SJSA1 (cell line): ENCODE data around the gene ZMYND15. TPM values are rescaled to one million over a fixed set of nuclear protein-coding genes. Genes with fewer than 3 reads are reported as not detected.

Experiments
- DNase-seq, 2 experiments: peaks; one replicate each; pipeline ENCODE4 v3.0.0-alpha.2; 2015 to 2020; ENCODE audit warnings: low spot score in 2 of 2, low read depth in 1 of 2
- H3K27ac ChIP-seq: fragments of 250-450 bp; sonication (Bioruptor Pico); 2 replicates; pipeline ENCODE4 v1.5.1; 2020; ENCODE audit warnings: mild to moderate bottlenecking, moderate library complexity
- H3K27me3 ChIP-seq: fragments of 250-450 bp; sonication (Bioruptor Pico); replicated peaks from 2 replicates; pipeline ENCODE4 v1.5.1; 2020; ENCODE audit warnings: mild to moderate bottlenecking, moderate library complexity
- H3K36me3 ChIP-seq: fragments of 250-450 bp; sonication (Bioruptor Pico); 2 replicates; pipeline ENCODE4 v1.5.1; 2020; ENCODE audit warnings: mild to moderate bottlenecking
- H3K4me1 ChIP-seq: fragments of 250-450 bp; sonication (Bioruptor Pico); replicated peaks from 2 replicates; pipeline ENCODE4 v1.6.1; 2021; ENCODE audit warnings: mild to moderate bottlenecking
- H3K4me3 ChIP-seq: fragments of 250-450 bp; sonication (Bioruptor Pico); 2 replicates; pipeline ENCODE4 v1.5.1; 2020; ENCODE audit warnings: mild to moderate bottlenecking
- H3K9me3 ChIP-seq: fragments of 250-450 bp; sonication (Bioruptor Pico); replicated peaks from 2 replicates; pipeline ENCODE4 v1.5.1; 2020; ENCODE audit warnings: mild to moderate bottlenecking
- total RNA-seq: library from RNA; depleted of rRNA; stranded (reverse); fragments of >200 nt; shearing (Covaris generic); gene quantifications from 2 replicates; pipeline ENCODE4 v1.2.3, GENCODE V29; 2014

Gene ZMYND15
- total RNA-seq, 1 experiment from 2014 or later = not detected

DNA sequence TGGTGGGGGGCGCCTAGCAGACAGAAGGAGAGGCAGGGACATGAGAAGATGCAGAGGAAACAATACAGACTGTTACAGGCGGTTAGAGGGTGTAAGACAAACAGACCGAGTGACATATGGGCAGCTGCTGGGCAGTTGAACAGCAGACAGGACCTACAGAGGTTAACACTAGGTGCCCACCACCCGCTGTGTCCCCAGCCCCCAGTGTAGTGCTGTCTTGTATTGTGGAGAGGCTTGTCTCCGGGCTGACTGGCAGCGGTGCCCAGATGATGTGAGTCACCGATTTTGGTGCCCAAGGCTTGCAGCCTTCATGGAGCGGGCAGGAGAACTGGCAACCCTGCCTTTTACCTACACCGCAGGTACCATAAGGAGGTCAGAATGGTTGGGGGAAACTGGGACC lies 2.5 kb downstream of the ZMYND15 start:
- Histone ChIP-seq H3K27ac (no peak overlapping the region), H3K27me3 (peaks cover 32% of the 10 kb centered on the region), H3K4me3 (no peak overlapping the region), H3K9me3 (peaks cover 3% of the 10 kb centered on the region; the same call in 1 of the 2 replicates), H3K36me3 (0 out of 2 replicates have a peak, but pooled peaks cover 3% of the 10 kb centered on the region), H3K4me1 (peaks cover 14% of the 10 kb centered on the region)
- no peak for DNase-seq

DNA sequence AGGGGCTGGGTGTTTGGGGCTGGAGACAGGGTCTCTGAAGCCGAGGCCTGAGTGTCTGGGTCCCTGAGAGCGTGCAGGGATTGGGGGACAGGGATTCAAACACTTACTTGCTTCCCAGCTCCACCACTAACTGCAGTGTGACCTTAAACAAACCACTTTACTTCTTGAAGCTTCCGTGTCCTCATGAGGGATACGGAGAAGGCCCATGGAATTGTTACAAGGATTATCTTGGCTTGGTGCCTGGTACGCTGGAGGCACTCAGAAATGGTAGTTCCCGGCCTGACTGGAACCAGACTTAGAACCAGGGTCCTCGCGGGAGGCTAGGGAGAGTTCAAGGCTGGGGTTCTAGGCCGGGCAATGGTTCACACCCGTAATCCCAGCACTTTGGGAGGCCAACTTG lies 3.0 kb downstream of the ZMYND15 start:
- H3K27ac ChIP-seq = no peak overlapping the region
- DNase-seq = no peak
- 0 out of 2 replicates have a peak, but pooled peaks cover 3% of the 10 kb centered on the region for H3K36me3 ChIP-seq
- no peak overlapping the region for H3K4me3 ChIP-seq
- H3K9me3 ChIP-seq = peaks cover 3% of the 10 kb centered on the region; the same call in 1 of the 2 replicates
- H3K27me3 ChIP-seq = peaks cover 31% of the 10 kb centered on the region
- H3K4me1 ChIP-seq = peaks cover 14% of the 10 kb centered on the region

DNA sequence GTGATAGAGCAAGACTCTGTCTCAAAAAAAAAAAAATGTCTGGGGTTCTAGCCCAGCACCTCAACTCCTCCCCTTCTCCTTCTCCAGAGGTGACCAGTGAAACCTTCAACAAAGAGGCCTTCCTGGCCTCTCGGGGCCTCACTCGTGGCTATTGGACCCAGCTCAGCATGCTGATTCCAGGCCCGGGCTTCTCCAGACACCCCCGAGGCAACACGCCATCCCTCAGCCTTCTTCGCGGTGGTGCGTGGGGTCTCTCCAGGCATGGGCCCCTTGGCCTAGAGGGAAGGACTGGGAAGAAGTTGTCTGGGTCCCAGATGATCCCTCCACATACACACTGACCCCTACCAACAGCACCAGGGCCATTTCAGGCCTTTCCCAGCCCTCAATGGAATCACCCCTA lies 3.6 kb downstream of the ZMYND15 start:
- Histone ChIP-seq H3K9me3 (peaks cover 3% of the 10 kb centered on the region; the same call in 1 of the 2 replicates), H3K36me3 (0 out of 2 replicates have a peak, but pooled peaks cover 3% of the 10 kb centered on the region), H3K4me1 (peaks cover 14% of the 10 kb centered on the region), H3K27me3 (peaks cover 29% of the 10 kb centered on the region), H3K27ac (no peak overlapping the region), H3K4me3 (no peak overlapping the region)
- DNase-seq = no peak

DNA sequence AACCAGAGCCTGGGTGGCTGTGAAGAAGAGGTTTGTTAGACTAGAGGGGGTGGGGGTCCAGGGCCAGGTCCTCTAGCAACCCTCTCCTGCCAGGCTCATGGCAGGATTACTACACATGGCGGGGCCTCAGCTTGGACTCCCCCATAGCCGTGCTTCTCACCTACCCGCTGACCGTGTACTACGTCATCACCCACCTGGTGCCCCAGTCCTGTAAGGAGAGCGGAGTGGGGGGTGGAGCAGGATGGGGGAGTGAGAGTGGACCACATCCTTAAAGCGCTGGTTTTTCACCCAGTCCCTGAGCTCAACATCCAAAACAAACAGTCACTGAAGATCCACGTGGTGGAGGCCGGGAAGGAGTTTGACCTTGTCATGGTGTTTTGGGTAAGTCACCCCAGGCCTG lies 4.3 kb downstream of the ZMYND15 start:
- no peak for DNase-seq
- no peak overlapping the region for H3K4me3 ChIP-seq
- H3K9me3 ChIP-seq = peaks cover 3% of the 10 kb centered on the region; the same call in 1 of the 2 replicates
- H3K27ac ChIP-seq = no peak overlapping the region
- H3K36me3 ChIP-seq = 0 out of 2 replicates have a peak, but pooled peaks cover 3% of the 10 kb centered on the region
- H3K4me1 ChIP-seq = peaks cover 11% of the 10 kb centered on the region
- H3K27me3 ChIP-seq = peaks cover 30% of the 10 kb centered on the region

DNA sequence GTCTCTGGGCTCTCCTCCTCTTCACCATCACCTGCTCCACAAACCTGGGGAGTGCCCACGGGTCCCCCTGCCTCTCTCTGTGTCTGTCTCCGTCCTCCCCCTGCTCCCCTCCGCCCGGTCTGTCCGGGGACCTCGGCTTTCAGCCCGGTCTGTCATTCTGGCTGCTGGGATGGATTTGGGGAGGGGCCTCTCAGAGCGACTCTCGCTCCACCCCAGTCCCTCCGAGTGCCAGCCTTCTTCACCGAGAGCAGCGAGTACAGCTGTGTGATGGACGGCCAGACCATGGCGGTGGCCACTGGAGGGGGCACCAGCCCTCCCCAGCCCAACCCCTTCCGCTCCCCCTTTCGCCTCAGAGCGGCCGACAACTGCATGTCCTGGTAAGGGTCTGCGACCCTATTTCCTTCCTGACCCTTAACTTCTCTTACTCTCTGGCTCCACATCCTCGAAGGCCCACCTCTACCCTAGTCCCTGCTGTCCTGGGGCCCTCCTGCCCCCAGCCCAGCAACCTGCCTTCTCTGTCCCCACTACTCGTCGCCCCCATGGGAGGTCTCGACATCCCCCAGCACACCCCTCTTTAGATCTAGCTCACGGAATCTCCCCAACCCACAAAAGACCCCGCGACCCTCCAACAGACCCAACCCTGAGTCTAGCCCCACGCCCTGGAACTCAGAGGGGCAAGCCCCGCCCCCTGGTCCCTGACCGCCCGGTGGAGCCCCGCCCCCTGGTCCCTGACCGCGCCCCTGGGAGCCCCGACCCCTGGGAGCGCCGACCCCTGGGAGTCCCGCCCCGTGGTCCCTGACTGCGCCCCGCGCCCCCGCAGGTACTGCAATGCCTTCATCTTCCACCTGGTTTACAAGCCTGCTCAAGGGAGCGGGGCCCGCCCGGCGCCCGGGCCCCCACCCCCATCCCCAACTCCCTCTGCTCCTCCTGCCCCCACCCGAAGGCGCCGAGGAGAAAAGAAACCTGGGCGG lies 5.7 kb downstream of the ZMYND15 start:
- Histone ChIP-seq H3K36me3 (no peaks in the 10 kb centered on the region), H3K27me3 (peaks cover 28% of the 10 kb centered on the region)

DNA sequence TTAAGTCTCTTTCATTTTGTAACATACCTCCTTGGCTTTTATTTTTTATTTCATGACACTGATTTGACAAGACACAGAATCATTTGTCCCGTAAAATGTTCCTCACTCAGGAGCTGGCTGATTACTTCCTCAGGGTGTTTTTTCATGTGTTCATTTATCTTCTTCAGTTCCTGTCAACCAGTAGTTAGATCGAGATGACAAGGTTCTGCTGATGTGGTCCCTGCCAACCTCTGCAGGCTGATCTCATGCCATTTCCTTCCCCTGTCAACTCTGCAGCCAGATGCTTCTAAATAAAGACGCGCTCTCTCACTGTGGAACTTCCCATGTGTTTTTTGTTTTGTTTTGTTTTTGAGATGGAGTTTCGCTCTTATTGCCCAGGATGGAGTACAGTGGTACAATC lies 8.2 kb downstream of the ZMYND15 start:
- no peak overlapping the region for H3K27ac ChIP-seq
- H3K4me3 ChIP-seq = no peak overlapping the region
- H3K9me3 ChIP-seq = no peaks in the 10 kb centered on the region
- H3K27me3 ChIP-seq = peaks cover 26% of the 10 kb centered on the region
- H3K36me3 ChIP-seq = no peaks in the 10 kb centered on the region
- H3K4me1 ChIP-seq = no peaks in the 10 kb centered on the region
- DNase-seq = no peak

More for the DNA sequence above, 5.7 kb downstream of the ZMYND15 start:
- Histone ChIP-seq H3K4me3 (no peak overlapping the region), H3K4me1 (no peaks in the 10 kb centered on the region), H3K27ac (no peak overlapping the region), H3K9me3 (no peaks in the 10 kb centered on the region)
- DNase-seq = no peak

DNA sequence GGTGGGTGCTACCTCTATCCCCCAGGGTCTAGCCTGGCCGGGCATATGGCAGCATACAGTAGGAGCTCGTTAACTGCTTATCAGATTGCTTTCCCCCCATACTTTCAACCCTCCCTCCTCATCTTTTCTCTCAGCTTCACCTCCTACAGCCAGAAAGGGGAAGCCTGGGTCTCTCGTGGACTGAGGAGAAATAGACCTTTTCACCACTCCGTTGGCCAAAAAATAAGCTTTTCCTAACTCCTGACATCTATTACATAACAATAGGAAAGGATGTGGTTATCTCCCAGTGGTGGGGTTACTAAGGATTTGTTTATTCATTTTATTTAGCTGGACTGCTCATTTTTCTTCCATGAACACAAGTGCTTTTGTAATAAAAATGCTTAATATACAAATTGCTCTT lies 9.1 kb downstream of the ZMYND15 start:
- H3K27ac ChIP-seq = no peak overlapping the region
- no peak overlapping the region for H3K4me3 ChIP-seq
- DNase-seq = no peak
- H3K36me3 ChIP-seq = no peaks in the 10 kb centered on the region
- H3K9me3 ChIP-seq = no peaks in the 10 kb centered on the region
- peaks cover 30% of the 10 kb centered on the region for H3K27me3 ChIP-seq
- no peaks in the 10 kb centered on the region for H3K4me1 ChIP-seq

DNA sequence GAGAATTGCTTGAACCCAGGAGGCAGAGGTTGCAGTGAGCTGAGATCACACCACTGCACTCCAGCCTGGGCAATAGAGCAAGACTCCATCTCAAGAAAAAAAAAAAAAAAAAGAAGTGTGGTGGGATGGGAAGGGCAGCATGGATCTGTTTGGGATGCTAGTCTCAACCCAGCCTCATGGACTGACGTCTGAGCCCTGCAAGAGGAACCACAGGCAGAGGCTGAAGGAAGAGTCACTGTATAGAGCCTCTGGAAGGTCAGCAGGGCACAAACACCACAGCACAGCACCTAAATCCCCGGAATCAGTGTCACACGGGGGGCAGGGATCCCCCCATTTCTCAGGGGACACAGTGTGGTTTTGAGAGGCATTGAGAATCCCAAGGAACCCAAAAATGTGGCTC lies 11.0 kb downstream of the ZMYND15 start:
- Histone ChIP-seq H3K4me3 (no peak overlapping the region), H3K27ac (no peak overlapping the region), H3K36me3 (no peaks in the 10 kb centered on the region), H3K9me3 (no peaks in the 10 kb centered on the region), H3K4me1 (no peaks in the 10 kb centered on the region), H3K27me3 (peaks cover 38% of the 10 kb centered on the region)
- no peak for DNase-seq

DNA sequence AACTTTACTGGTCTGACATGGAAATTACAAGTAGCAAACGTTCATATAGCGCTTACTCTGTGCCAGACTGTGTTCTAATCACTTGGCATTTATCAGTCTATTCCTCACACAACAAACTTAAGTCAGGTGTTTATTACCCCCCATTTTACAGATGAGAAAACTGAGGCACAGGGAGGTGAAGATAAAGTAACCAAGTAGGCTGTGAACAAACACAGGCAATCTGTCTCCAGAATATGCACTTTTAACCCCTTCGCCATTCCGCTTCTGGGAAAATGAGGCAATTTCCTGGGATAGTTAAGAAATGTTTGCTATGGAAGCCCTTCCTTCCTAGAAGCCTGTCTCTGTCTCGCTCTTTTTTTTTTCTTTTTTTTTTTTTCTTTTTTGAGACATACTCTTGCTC lies 12.3 kb downstream of the ZMYND15 start:
- Histone ChIP-seq H3K27ac (no peak overlapping the region), H3K27me3 (peaks cover 41% of the 10 kb centered on the region), H3K36me3 (no peaks in the 10 kb centered on the region), H3K9me3 (no peaks in the 10 kb centered on the region), H3K4me3 (no peak overlapping the region), H3K4me1 (no peaks in the 10 kb centered on the region)
- DNase-seq = no peak

DNA sequence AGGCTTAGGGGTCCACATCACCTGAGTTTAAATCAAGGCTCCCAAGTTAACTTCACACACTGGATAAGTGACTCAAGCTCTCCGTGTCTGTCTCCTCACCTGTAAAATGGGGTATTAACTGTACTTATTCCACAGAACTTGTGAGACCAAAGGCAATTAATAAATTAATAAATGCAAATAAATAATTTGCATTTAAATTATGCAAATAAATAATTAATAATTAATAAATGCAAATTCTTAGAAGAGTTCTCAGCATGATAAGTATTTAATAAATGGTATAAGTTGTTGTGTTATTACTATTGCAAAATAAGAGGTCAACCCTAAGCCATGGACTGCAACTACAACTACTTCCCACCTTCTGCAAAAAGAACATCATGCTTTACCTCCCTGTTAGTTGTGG lies 13.8 kb downstream of the ZMYND15 start:
- Histone ChIP-seq H3K36me3 (no peaks in the 10 kb centered on the region), H3K4me1 (no peaks in the 10 kb centered on the region), H3K4me3 (no peak overlapping the region), H3K27ac (no peak overlapping the region), H3K27me3 (peaks cover 46% of the 10 kb centered on the region), H3K9me3 (no peaks in the 10 kb centered on the region)
- DNase-seq = no peak

DNA sequence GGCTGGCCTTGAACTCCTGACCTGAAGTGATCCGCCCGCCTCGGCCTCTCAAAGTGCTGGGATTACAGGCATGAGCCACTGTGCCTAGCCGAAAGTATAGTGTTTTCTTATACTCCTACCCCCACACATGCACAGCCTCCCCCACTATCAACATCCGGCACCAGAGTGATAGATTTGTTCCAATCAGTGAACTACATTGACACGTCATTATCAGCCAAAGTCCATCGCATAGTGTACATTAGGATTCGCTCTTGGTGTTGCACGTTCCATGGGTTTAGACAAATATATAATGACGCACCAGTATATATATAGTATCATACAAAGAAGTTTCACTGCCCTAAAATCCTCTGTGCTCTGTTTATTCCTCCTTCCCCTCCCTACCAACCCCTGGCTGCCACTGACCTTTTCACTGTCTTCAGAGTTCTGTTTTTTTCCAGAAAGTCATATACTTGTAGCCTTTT lies 20.2 kb downstream of the ZMYND15 start:
- peaks cover 27% of the 10 kb centered on the region for H3K27me3 ChIP-seq
- no peak overlapping the region for H3K27ac ChIP-seq
- H3K36me3 ChIP-seq = no peaks in the 10 kb centered on the region
- DNase-seq = no peak
- no peaks in the 10 kb centered on the region for H3K4me1 ChIP-seq
- H3K9me3 ChIP-seq = no peaks in the 10 kb centered on the region
- H3K4me3 ChIP-seq = no peak overlapping the region

DNA sequence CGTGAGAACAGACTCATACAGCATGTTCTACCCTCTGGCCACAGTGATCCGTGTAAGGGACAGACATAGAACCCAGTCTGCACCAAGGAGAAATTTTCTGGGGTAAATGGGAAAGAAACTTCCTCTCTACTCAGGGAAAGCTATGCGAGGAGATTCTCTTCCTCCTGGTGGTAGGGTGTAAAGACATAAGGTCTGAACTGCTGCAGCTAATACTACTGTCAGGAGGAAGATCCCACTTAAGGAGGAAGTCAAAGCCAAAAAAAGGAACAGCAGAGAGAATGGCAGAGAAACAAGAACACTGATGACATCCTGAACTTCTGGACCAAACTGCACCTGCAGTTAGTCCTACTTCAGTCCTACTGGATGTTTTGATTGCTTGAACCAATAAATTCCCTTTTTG lies 25.0 kb downstream of the ZMYND15 start:
- H3K27me3 ChIP-seq = peaks cover 5% of the 10 kb centered on the region; the same call in 1 of the 2 replicates
- H3K4me1 ChIP-seq = no peaks in the 10 kb centered on the region
- no peak overlapping the region for H3K27ac ChIP-seq
- no peak for DNase-seq
- H3K4me3 ChIP-seq = no peak overlapping the region
- no peaks in the 10 kb centered on the region for H3K9me3 ChIP-seq
- no peaks in the 10 kb centered on the region for H3K36me3 ChIP-seq

DNA sequence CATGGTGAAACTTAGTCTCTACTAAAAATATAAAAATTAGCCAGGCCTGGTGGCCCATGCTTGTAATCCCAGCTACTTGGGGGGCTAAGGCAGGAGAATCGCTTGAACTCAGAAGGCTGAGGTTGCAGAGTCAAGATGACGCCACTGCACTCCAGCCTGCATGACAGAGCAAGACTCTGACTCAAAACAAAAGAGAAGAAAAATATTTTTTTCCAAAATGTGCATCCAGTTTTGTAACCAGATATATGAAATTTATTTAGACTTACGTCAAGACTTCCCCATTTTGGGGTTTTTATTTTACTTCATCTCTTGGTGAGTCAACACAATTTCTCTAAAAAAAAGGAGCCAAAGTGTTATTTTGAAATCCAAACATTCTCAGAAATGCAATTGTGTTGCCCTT lies 26.6 kb downstream of the ZMYND15 start:
- Histone ChIP-seq H3K9me3 (no peaks in the 10 kb centered on the region), H3K4me3 (no peak overlapping the region), H3K27me3 (peaks cover 5% of the 10 kb centered on the region; the same call in 1 of the 2 replicates), H3K4me1 (no peaks in the 10 kb centered on the region), H3K36me3 (no peaks in the 10 kb centered on the region), H3K27ac (no peak overlapping the region)
- no peak for DNase-seq

DNA sequence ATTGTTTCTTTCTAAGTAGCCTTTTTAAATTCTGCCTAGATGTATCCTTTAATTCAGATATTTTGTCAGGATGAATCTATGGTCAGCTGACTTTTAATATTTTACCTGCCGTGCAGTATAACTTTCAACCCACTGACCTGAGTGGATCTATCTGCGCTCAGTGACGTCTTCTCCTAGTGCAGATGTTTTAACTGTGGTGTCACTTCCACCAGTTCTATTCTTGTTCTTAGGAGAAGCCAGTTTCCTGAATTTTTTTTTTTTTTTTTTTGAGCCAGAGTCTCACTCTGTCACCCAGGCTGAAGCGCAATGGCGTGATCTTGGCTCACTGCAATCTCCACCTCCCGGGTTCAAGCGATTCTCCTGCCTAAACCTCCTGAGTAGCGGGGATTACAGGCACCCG lies 27.1 kb downstream of the ZMYND15 start:
- H3K36me3 ChIP-seq = no peaks in the 10 kb centered on the region
- peaks cover 5% of the 10 kb centered on the region; the same call in 1 of the 2 replicates for H3K27me3 ChIP-seq
- H3K9me3 ChIP-seq = no peaks in the 10 kb centered on the region
- DNase-seq = no peak
- H3K27ac ChIP-seq = no peak overlapping the region
- no peaks in the 10 kb centered on the region for H3K4me1 ChIP-seq
- H3K4me3 ChIP-seq = no peak overlapping the region
